HepG2 (cell line): ENCODE results near the gene KREMEN1. TPM values are rescaled to one million over a fixed set of nuclear protein-coding genes. Genes with fewer than 3 reads are reported as not detected.
A peak's percentile ranks its signal among the peaks of the same experiment; 100 is the strongest.

Experiments used
- ATAC-seq: fragments of 200-7000 bp; cut with Tn5 transposase; 3 replicates; pipeline ENCODE4 v1.9.1; 2020; ENCODE audit warnings: mild to moderate bottlenecking, moderate library complexity
- BruUV-seq: library from RNA; stranded (reverse); fragments of 400-500 nt; replicated peaks from 2 replicates; lab custom pipeline; 2021; lab: Mats Ljungman, UMichigan
- CTCF ChIA-PET: fragments of 300-600 bp; formaldehyde crosslinking; extraction: SDS; loops from one replicate; lab custom pipeline; 2021; ENCODE audit warnings: low total read pairs, inconsistent platforms, low intra/inter-chr PET ratio; lab: Yijun Ruan, JAX
- POLR2A ChIA-PET: fragments of 350-600 bp; sonication (Branson Sonifier 250); formaldehyde crosslinking; loops from one replicate; lab custom pipeline; 2020; ENCODE audit warnings: antibody characterized with exemption, inconsistent platforms; lab: Yijun Ruan, JAX
- DNase-seq: peaks from one replicate; pipeline ENCODE4 v3.0.0-alpha.2; 2015; ENCODE audit warnings: low spot score
- FAIRE-seq: peaks from 3 replicates; lab custom pipeline; 2011; peaks lifted over from hg19 to GRCh38; lab: Jason Lieb, UNC
- H2AFZ ChIP-seq: one replicate; pipeline ENCODE4 v1.6.1; 2011; ENCODE audit warnings: low read length, inconsistent platforms
- H3K27ac ChIP-seq: fragments of 300-600 bp; 3 replicates; pipeline ENCODE4 v1.8.0; 2011; ENCODE audit warnings: mixed run types, mild to moderate bottlenecking, mixed read lengths, low read length, inconsistent platforms; ENCODE audit not compliant: insufficient read depth; ENCODE audit errors: extremely low read length
- H3K27me3 ChIP-seq, 2 experiments: fragments of 200-600 bp in 1 of 2; 2 replicates in 1 of 2; 3 replicates in 1 of 2; pipeline versions ENCODE4 v1.6.0 to v1.8.0; 2011; ENCODE audit warnings: low read length in 2 of 2, mild to moderate bottlenecking in 2 of 2, moderate library complexity in 2 of 2, inconsistent platforms in 1 of 2; ENCODE audit not compliant: insufficient read depth in 2 of 2, control insufficient read depth in 1 of 2
- H3K36me3 ChIP-seq, 2 experiments: fragments of 200-600 bp in 1 of 2; replicated peaks in 1 of 2; 2 replicates in 1 of 2; 3 replicates in 1 of 2; pipeline versions ENCODE4 v1.5.1 to v1.8.0; 2011; ENCODE audit warnings: low read length in 2 of 2, inconsistent platforms in 1 of 2; ENCODE audit not compliant: insufficient read depth in 2 of 2, control insufficient read depth in 1 of 2
- H3K4me1 ChIP-seq: 2 replicates; pipeline ENCODE4 v1.5.1; 2012; ENCODE audit warnings: low read length, inconsistent platforms; ENCODE audit not compliant: insufficient read depth
- H3K4me2 ChIP-seq: 2 replicates; pipeline ENCODE4 v1.6.0; 2011; ENCODE audit warnings: low read depth, low read length, inconsistent platforms
- H3K4me3 ChIP-seq, 3 experiments: fragments of 200-600 bp in 1 of 3; sonication (generic), shearing (Covaris generic) in 1 of 3; replicated peaks in 1 of 3; 2 replicates each; pipeline ENCODE4 v1.5.1; 2011 to 2016; ENCODE audit warnings: low read length in 3 of 3, inconsistent platforms in 2 of 3, low read depth in 2 of 3, mild to moderate bottlenecking in 2 of 3, control low read depth in 1 of 3, mixed read lengths in 1 of 3; ENCODE audit not compliant: insufficient read depth in 1 of 3
- H3K79me2 ChIP-seq: one replicate; pipeline ENCODE4 v1.6.1; 2011; ENCODE audit warnings: low read length, inconsistent platforms; ENCODE audit not compliant: insufficient read depth
- H3K9ac ChIP-seq: 2 replicates; pipeline ENCODE4 v1.6.0; 2011; ENCODE audit warnings: mild to moderate bottlenecking, low read depth, low read length, inconsistent platforms; ENCODE audit not compliant: insufficient read depth
- H3K9me3 ChIP-seq: 2 replicates; pipeline ENCODE4 v1.5.1; 2012; ENCODE audit warnings: mild to moderate bottlenecking, low read length
- H4K20me1 ChIP-seq: 2 replicates; pipeline ENCODE4 v1.6.0; 2011; ENCODE audit warnings: inconsistent platforms, mild to moderate bottlenecking, low read length, moderate library complexity; ENCODE audit not compliant: insufficient read depth
- HOXA3 ChIP-seq: sonication (generic); formaldehyde crosslinking; IDR thresholded peaks from 2 replicates; pipeline ENCODE4 v1.5.0; 2020; ENCODE audit warnings: missing genetic modification reagents
- KDM4B ChIP-seq: sonication (generic); formaldehyde crosslinking; IDR thresholded peaks from 2 replicates; pipeline ENCODE4 v1.4.0; 2020; ENCODE audit warnings: missing genetic modification reagents
- NFIB ChIP-seq: sonication (generic); formaldehyde crosslinking; IDR thresholded peaks from 2 replicates; pipeline ENCODE4 v1.9.0; 2021; ENCODE audit warnings: missing genetic modification reagents, mild to moderate bottlenecking, borderline replicate concordance
- PHF21A ChIP-seq: sonication (generic); formaldehyde crosslinking; IDR thresholded peaks from 2 replicates; pipeline ENCODE4 v1.5.0; 2020; ENCODE audit warnings: mild to moderate bottlenecking, missing genetic modification reagents
- SIN3A ChIP-seq: IDR thresholded peaks from 2 replicates; pipeline ENCODE4 v1.6.1; 2011; ENCODE audit warnings: low read depth, mild to moderate bottlenecking, control low read depth, low read length, borderline replicate concordance
- SNAPC2 ChIP-seq: sonication (generic); formaldehyde crosslinking; IDR thresholded peaks from 2 replicates; pipeline ENCODE4 v1.8.1; 2022; ENCODE audit warnings: mild to moderate bottlenecking, missing genetic modification reagents
- YY1 ChIP-seq: IDR thresholded peaks from 2 replicates; pipeline ENCODE4 v1.6.1; 2011; ENCODE audit warnings: low read length, low read depth, moderate library complexity, mild to moderate bottlenecking; ENCODE audit not compliant: insufficient read depth, insufficient replicate concordance
- ZFP1 ChIP-seq: IDR thresholded peaks from 2 replicates; pipeline ENCODE4 v1.6.1; 2016
- ZFP62 ChIP-seq: sonication (generic); formaldehyde crosslinking; IDR thresholded peaks from 2 replicates; pipeline ENCODE4 v1.4.0; 2020; ENCODE audit warnings: missing genetic modification reagents
- ZNF124 ChIP-seq: sonication (generic); formaldehyde crosslinking; IDR thresholded peaks from 2 replicates; pipeline ENCODE4 v1.4.0; 2020; ENCODE audit warnings: missing genetic modification reagents
- ZNF337 ChIP-seq: sonication (generic); formaldehyde crosslinking; IDR thresholded peaks from 2 replicates; pipeline ENCODE4 v1.5.1; 2020; ENCODE audit warnings: missing genetic modification reagents, low read depth, mild to moderate bottlenecking, borderline replicate concordance
- ZNF605 ChIP-seq: sonication (generic); formaldehyde crosslinking; IDR thresholded peaks from 2 replicates; pipeline ENCODE4 v1.8.0; 2022; ENCODE audit warnings: mild to moderate bottlenecking, missing genetic modification reagents
- ZNF672 ChIP-seq: sonication (generic); formaldehyde crosslinking; IDR thresholded peaks from 2 replicates; pipeline ENCODE4 v1.8.1; 2022; ENCODE audit warnings: missing genetic modification reagents
- ZUFSP ChIP-seq: sonication (generic); formaldehyde crosslinking; IDR thresholded peaks from 2 replicates; pipeline ENCODE4 v1.9.0; 2021; ENCODE audit warnings: missing genetic modification reagents, mild to moderate bottlenecking, borderline replicate concordance
- WGBS: methylation state at CpG from one replicate; pipeline ENCODE4 v1.1.6; 2017; ENCODE audit warnings: low lambda C conversion rate; 5-methylcytosine and 5-hydroxymethylcytosine counted together
- in situ Hi-C: cut with HindIII; loops from 2 replicates; pipeline ENCODE4 v1.10.0; 2017; ENCODE audit warnings: low pct_unique_long_range_greater_than_20kb; ENCODE audit not compliant: extremely low pct_ligation_motif_present
- intact Hi-C: fragments of 100-400 bp; cut with micrococcal nuclease; formaldehyde crosslinking; loops from one replicate; pipeline ENCODE4 v1.10.0; 2022; ENCODE audit not compliant: unreplicated experiment
- polyA plus RNA-seq, 8 experiments: library from polyadenylated mRNA; depleted of rRNA in 3 of 8; stranded (reverse) in 7 of 8; unstranded in 1 of 8; fragments of >200 nt; fragmentation: Illumina TruSeq in 4 of 8; extraction: Trizol in 4 of 8; gene quantifications; 2 replicates each; pipeline versions ENCODE4 v1.2.1 to v1.2.3, GENCODE V29; 2011 to 2016; ENCODE audit warnings: low read depth in 4 of 8, missing spikeins in 1 of 8, mixed read lengths in 1 of 8; ENCODE audit not compliant: insufficient read depth in 1 of 8
- total RNA-seq, 5 experiments: library from RNA; depleted of rRNA; stranded (reverse); fragments of >200 nt; fragmentation: Illumina TruSeq; extraction: Trizol; gene quantifications; 2 replicates each; pipeline ENCODE4 v1.2.3, GENCODE V29; 2016; ENCODE audit warnings: low read depth in 1 of 5
- TF ChIP-seq, protein P1 (sequence below): fragments of 450-650 bp; IDR thresholded peaks from 2 replicates; pipeline ENCODE4 v1.6.1; 2016

KREMEN1 gene
- total and polyA plus RNA-seq, 2 of the 13 experiments (the other 11 are each of a cell fraction or from before 2014, with no cell fraction given): 9.8 to 13.8 TPM

GRCh38 chr22:29211466-29211865 lies 138.6 kb downstream of the KREMEN1 start:
- H4K20me1 ChIP-seq: no peaks in the 10 kb centered on the region
- H3K36me3 ChIP-seq: no peaks in the 10 kb centered on the region
- FAIRE-seq (no peak), ATAC-seq (no peak), DNase-seq (no peak)
- H3K27me3 ChIP-seq: peaks cover 2 to 22% of the 10 kb centered on the region in 2 experiments
- H3K27ac ChIP-seq: no peak overlapping the region
- H2AFZ ChIP-seq: no peak overlapping the region
- no peaks in the 10 kb centered on the region for H3K9me3 ChIP-seq
- in situ Hi-C loops: no loop called here
- H3K4me1 ChIP-seq: peaks cover 12% of the 10 kb centered on the region
- no peak overlapping the region for H3K4me2 ChIP-seq
- WGBS: 68% methylated on average over 7 of the region's 9 CpGs
- intact Hi-C loops: no loop called here
- H3K4me3 ChIP-seq: no peak overlapping the region
- ChIA-PET CTCF (no interaction called here), POLR2A (no interaction called here)
- BruUV-seq: no TSS peak
- TF ChIP-seq, protein P1, sequence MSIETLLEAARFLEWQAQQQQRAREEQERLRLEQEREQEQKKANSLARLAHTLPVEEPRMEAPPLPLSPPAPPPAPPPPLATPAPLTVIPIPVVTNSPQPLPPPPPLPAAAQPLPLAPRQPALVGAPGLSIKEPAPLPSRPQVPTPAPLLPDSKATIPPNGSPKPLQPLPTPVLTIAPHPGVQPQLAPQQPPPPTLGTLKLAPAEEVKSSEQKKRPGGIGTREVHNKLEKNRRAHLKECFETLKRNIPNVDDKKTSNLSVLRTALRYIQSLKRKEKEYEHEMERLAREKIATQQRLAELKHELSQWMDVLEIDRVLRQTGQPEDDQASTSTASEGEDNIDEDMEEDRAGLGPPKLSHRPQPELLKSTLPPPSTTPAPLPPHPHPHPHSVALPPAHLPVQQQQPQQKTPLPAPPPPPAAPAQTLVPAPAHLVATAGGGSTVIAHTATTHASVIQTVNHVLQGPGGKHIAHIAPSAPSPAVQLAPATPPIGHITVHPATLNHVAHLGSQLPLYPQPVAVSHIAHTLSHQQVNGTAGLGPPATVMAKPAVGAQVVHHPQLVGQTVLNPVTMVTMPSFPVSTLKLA: peak; percentile 5; the same call in 1 of the 2 replicates
- TF ChIP-seq NFIB (CRISPR knock-in tag): no peak
- H3K79me2 ChIP-seq: no peaks in the 10 kb centered on the region
- H3K9ac ChIP-seq: no peak overlapping the region

DNA sequence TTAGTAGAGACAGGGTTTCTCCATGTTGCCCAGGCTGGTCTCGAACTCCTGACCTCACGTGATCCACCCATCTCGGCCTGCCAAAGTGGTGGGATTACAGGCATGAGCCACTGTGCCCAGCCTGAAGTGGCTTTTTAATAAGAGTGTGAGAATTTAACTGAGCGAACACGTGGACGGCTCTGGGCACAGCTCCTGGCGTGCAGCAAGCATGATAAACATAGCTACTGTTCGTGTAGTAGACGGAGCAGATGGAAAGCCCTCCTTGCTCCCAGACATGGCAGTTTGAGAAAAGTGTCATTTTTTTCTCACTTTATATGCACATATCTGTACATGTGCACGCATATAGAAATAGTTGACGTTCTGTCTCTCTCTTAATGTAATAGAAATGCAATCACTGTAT lies 139.9 kb downstream of the KREMEN1 start:
- H3K9me3 ChIP-seq: no peaks in the 10 kb centered on the region
- WGBS: 56% methylated on average over 11 of the region's 11 CpGs
- CTCF ChIA-PET: no interaction called here
- no peak overlapping the region for H2AFZ ChIP-seq
- ATAC-seq (no peak), DNase-seq (no peak), FAIRE-seq (no peak)
- H3K36me3 ChIP-seq: no peaks in the 10 kb centered on the region
- H3K79me2 ChIP-seq: no peaks in the 10 kb centered on the region
- peaks cover 0 to 13% of the 10 kb centered on the region in 2 experiments; a peak in 4 of 5 replicates for H3K27me3 ChIP-seq
- H4K20me1 ChIP-seq: no peaks in the 10 kb centered on the region
- H3K9ac ChIP-seq: no peak overlapping the region
- no peak overlapping the region for H3K4me3 ChIP-seq
- POLR2A ChIA-PET: no interaction called here
- intact Hi-C loops (no loop called here), in situ Hi-C loops (no loop called here)
- H3K4me1 ChIP-seq: peaks cover 22% of the 10 kb centered on the region
- H3K4me2 ChIP-seq: no peak overlapping the region
- no peak overlapping the region for H3K27ac ChIP-seq
- TF ChIP-seq ZNF337 (CRISPR knock-in tag): no peak
- TF ChIP-seq ZFP62: no peak
- TF ChIP-seq ZNF672: no peak
- no peak for TF ChIP-seq YY1
- no peak for TF ChIP-seq ZUFSP (CRISPR knock-in tag)
- no peak for TF ChIP-seq KDM4B (CRISPR knock-in tag)
- no peak for TF ChIP-seq SNAPC2 (CRISPR knock-in tag)
- no peak for TF ChIP-seq ZFP1 (CRISPR knock-in tag)
- TF ChIP-seq ZNF605 (CRISPR knock-in tag): no peak
- TF ChIP-seq SIN3A: no peak
- no peak for TF ChIP-seq HOXA3 (CRISPR knock-in tag)
- TF ChIP-seq PHF21A (CRISPR knock-in tag): no peak
- no peak for TF ChIP-seq ZNF124 (CRISPR knock-in tag)
- TF ChIP-seq, all 625 proteins: peak for 0
- BruUV-seq: no TSS peak
